ENCODE data around the gene UQCR10.
A peak's percentile ranks its signal among the peaks of the same experiment; 100 is the strongest.

The UQCR10 gene

DNA sequence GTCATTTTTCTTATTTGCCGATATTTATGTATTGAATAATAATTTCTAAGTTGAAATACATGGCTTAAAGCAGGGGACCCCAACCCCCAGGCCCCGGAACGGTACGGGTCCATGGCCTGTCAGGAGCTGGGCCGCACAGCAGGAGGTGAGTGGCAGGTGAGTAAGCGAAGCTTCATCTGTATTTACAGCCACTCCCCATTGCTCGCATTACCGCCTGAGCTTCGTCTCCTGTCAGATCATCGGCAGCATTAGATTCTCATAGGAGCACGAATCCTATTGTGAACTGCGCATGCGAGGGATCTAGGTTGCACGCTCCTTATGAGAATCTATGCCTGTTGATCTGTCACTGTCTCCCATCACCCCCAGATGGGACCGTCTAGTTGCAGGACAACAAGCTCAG is 4.9 kb upstream of the UQCR10 start:
- DNase-seq (ENCODE audit: low read depth in 1 of 2, low spot score in 1 of 2) = no peak

DNA sequence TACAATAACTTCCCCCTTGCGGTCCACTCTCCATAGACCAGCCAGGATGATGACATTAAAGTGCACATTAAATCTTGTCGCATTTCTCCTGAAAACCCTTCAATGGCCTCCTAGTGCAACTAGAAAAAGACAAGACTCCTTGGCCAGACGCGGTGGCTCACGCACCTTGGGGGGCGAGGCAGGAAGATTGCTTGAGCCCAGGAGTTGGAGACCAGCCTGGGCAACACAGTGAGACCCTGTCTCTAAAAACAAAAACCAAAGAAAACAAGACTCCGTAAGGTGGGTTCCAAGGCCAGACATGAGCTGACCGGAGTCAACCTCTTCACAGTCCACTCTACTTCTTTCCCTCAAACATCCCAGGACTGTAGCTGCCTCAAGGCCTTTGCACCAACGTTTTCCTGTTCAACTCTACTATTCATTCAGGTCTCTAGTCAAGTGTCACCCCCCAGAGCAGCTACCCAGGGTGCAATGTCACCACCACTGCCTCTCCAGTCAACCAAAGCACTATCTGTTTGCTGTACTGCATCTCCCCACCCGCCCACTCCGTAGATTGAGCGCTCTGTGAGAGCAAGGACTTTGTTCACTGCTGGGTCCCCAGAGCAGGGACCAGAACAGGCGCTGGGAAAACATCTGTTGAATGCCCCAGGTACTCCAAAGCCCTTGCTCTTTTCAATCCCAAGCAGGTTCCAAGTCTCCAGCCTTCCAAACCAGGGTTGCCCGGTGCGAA is 1.1 kb upstream of the UQCR10 start:
- no peak for DNase-seq (ENCODE audit: low read depth in 1 of 2, low spot score in 1 of 2)

DNA sequence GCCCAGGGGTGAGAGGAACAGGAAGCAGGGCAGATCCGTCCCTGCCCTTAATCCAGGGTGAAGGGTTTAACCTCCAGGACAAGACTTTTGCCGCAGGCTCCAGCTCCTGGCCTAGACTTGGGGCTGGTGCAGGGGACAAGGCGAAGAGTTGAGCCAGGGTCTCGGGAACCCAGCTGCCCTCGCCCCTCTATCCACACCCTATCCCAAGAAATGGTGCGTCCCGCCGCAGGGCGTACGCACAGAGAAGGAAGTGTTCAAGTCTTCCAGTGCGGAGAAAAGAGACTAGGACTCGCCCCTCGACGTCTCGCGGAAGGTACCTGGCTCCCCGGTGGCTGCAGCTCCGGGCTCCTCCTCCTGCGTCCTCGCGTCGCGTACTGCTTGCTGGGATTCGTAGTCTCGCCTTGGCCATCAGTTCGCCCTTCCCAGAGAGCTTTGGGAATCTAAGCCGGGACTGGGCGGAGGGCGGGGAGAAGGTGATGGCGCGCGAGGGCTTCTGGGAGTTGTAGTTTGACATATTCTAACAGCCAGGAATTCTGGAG is 468 bp upstream of the UQCR10 start, which contains the start of gene ZMAT5:
ZMAT5 (minus strand) TSS at position 376 of the 539 bp plus-strand sequence. CDS start 18,463 bp downstream, outside the sequence.
- peak; percentile 79 to 81 for DNase-seq (ENCODE audit: low read depth in 1 of 2, low spot score in 1 of 2)

DNA sequence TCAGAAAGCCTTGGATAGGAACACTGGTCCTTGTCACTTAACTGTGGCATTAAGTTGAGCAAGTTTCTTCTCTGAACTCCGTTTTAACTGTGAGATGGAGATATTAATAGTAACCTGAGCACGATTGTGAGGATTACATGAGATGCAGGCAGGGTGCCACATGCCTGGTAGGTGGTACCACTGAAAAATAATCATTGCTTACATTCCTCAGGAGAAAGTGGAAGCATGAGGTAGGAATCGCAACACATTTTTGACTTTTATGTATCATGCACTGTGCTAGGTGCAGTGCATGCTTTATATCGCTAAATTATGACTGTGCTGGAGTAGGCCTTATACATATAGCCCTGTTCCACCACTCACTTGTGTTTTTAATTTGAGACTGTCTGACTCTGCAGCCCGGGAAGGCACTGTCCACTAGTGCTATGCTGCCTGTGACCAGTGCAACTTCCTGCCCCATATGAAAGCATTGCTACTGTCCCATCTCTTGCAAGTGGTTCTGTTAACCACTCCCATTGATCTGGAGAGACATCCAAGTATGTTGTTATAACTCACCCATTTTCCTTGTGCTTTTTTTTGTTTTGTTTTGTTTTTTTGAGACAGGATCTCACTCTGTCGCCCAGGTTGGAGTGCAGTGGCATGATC is 1.0 kb downstream of the UQCR10 start:
- DNase-seq (ENCODE audit: low read depth in 1 of 2, low spot score in 1 of 2) = no peak

DNA sequence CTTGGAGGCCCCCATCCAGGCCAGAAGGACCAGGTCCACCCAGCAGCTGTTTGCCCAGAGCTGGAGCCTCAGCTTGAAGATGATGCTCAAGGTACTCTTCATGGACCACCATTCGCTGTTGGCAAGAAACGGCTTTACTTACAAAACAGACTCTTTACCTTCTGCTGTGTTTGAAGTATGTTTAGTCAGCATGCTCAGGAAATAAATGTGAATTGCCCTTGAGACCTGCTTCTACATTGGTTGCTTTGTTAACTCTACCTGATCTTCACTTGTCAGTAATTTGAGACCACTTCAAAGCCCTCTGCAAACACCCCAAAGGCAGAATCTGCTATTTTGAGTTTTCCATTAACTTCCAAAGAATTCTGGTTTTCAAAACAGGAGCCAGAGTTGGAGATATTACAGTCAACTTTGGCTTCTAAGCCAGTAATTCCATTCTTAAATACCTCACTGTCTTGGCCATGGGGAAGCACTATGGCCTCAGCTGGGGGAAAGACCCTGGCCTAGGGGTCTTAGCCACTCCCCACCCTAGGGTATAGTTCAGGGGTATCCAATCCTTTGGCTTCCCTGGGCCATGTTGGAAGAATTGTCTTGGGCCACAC is 2.7 kb downstream of the UQCR10 start:
- no peak for DNase-seq (ENCODE audit: low read depth in 1 of 2, low spot score in 1 of 2)

DNA sequence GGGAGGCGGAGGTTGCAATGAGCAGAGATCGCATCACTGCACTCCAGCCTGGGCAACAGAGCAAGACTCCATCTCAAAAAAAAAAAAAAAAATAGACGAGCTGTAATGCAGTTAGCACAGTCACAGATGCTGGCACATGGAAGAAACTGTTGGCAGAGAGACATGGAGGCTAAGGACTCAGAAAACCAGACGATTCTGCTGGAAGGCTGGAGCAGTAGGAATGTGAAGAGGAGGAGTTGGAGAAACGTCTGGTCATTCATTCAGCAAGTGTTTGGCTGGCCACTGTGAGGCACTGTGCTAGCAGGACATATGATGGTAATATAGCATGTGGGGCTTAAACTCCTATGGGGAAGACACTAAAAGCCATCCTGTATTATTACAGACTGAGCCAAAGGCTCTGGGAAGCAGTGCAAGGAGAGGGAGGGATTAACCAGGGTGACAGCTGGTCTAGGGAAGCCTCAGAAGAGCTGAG is 5.0 kb downstream of the UQCR10 start:
- DNase-seq (ENCODE audit: low read depth in 1 of 2, low spot score in 1 of 2) = no peak

DNA sequence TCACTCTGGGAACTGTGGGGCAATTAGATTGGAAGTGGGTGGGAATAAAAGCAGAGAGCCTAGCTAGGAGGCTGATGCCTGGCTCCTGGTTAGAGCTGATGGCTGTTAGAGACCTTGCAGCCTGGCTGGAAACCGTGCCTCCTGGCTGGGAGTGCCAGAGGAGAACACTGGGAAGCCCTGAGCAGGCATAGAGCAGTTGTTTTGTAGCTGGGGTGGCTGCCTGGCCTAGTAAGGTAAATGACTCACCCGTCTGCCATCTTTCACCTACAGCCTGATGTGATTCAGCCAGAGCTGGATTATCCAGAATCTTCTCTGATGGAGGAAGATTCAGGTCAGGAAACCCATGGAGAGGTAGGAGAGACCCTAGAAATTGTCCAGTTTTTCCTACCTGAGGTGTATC is 6.1 kb downstream of the UQCR10 start:
- DNase-seq (ENCODE audit: low read depth in 1 of 2, low spot score in 1 of 2) = no peak

DNA sequence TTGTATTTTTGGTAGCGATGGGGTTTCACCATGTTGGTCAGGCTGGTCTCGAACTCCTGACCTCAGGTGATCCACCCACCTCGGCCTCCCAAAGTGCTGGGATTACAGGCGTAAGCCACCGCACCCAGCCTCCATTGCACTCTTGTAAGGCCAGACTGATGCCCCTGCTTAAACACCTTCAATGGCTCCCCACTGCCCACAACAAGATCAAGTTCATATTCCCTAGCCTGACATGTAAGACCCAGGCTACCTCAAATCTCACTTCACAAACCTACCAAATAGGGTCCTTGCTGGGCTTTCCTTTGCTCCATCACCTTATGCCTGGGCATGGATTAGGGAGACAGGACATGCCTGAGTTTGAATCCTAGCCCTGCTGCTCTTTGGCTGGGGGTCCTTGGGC is 13.1 kb downstream of the UQCR10 start:
- no peak for DNase-seq (ENCODE audit: low read depth in 1 of 2, low spot score in 1 of 2)

DNA sequence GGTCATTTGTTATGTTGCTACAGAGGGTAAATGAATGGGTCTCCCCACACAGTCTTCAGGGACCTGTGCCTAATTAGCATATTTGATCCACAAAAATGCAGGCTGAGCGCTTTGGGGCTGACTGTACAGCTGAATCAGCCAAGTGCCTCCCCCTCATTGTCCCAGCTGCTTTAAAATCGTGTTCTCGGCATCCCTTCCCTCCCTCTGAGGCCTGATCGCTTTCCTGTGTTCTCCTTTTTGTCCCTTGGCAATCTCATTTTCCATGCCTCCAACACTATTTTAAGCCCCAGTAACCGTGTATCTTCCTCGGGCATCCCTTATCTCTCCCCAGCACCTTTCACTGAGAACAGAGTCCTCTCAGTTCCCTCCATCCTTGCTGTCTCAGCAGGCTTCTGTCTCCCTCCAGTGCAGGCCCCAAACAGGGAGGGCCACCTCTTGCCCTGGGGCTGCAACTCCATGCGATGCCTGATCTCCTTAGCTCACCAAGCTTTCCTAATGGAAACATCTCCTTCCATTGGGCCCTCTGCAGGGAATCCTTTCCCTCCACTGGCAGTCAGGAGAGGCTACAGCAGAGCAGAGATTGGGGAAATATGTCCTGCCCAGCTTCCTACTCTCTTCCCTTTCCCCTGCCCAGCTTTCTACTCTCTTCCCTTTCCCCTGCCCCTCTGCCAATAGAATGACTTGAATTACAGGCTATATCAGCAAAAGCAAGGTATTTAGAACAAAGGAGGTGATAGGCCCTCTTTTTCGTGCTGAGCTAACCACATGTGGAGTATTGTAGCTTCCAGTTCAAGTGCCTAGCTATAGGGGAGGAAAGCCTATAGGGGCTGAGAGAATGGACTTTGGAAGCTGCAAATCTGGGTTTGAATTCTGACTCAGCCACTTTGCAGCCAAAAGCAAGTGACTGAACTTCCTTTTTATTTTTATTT is 13.8 kb downstream of the UQCR10 start:
- DNase-seq (ENCODE audit: low read depth in 1 of 2, low spot score in 1 of 2) = no peak

DNA sequence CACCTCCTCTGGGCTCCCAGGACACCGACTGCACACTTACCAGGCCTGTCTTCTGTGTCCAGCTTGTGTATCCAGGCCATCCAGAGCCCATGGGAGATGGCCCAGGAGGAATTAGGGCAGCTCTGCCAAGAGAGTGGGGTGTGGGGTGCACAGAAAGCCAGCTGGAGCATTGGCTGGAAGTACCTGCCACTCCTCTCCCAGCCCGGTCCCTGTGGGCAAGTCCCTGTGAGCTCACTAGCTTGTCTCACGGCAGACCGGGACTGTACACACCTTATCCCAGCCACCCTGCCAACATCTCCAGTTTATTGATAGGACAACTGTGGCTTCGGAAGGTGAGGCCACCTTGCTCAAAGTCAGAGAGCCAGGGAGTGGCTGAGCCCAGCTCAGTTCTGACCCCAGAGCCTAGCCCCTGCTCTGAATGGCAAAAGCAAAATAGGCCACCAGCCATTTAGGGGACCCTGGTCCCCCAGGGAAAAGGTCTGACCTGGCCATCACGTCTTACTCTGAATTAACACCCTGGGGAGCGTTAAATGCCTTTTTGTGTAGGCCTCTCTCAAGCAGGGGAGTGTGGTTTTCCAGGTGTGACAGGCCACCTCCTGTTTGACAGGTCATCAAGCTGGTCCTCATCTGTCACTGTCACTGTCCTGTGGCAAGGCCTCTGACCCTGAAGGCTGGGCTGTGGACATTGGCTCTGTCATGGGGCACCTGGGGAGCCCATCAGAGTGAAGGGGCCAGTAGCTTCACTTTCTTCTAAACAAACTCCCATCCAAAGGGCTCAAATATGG is 15.1 kb downstream of the UQCR10 start:
- DNase-seq (ENCODE audit: low read depth in 1 of 2, low spot score in 1 of 2) = no peak

DNA sequence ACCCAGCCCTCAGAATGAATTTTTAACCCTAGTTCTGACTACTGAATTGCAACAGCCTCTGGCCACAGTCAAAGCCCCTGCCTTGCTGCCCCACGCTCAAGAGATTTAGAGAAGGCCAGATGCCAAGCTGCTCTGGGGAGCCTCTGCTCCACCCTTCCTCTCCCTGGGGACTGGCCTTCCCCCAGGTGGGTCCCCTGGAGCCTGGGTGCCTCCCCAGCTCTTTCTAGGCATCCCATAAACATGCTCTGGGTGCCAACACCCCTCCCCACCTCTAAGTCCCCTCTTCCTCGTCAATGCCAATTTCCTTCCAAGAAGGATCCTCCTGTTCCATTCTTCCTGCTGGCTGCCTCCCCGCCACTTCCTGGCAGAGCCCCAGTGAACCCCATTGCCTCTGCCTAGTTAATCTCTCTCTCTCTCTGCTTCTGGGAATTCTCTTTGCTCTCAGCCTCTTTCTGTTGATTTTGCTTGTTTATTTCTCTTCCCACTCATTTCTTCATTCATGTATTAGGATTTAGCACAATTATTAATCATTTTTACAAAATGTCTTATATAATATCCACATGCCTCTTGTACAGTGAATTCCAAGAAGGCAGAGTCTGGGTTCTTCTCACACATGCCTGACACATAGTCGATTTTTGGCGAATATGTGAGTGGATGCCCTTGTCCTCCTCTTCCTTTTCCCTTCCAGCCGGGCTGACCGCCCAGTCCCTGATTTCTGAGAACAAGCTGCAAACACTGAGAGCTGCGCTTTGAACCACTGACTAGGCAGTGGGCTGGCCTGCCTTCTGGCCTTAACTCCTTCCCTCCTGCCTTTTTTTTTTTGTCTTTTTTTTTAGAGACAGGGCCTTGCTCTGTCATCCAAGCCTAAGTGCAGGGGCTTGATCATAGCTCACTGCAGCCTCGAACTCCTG is 17.5 kb downstream of the UQCR10 start:
- no peak for DNase-seq (ENCODE audit: low read depth in 1 of 2, low spot score in 1 of 2)

DNA sequence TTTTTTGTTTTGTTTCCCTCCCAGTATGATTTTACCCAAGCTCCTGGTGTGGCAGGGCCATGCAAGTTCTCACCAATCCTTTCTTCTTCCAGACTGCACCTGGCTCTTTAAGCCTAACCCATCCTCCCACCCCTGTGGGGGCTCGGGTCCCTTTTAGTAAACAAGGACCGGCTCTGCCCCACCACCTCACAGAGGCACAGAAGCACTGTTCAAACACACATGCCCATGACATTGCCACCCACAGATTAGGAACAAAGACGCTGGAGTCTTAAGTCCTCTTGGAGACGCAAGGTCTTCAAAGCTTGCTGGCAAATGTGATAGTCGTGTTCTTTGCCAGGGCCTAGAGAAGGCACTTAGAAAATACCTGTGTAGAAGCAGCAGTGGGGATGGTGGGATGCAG is 18.9 kb downstream of the UQCR10 start:
- no peak for DNase-seq (ENCODE audit: low read depth in 1 of 2, low spot score in 1 of 2)

DNA sequence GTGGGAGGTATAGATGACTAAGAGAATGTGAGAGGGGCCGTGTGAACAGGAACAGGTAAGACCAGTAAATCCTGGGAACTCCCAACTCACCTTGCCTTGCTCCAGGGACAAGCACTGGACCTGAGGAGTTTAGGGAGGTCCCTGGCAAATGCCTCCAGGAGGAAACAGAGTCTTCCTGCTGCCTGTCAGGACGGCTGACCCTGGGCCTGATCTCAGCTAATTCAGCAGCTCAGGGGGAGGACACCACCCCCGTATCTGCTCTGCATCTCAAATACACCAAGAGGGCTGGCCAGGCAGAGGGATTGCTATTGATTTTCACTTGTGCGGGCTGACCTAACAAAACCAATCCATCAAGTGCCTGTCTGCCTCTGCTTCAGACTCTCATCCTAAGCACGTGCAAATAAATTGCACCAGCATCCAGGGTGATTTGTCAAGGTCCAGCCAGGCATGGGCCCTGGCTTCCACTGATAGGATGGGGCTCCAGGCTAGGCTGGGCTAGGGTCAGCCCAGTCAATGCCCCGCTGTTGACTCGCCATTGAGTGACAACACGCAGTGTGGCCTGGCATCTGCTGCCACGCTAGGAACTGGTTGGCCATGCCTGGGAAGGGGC is 20.3 kb downstream of the UQCR10 start:
- no peak for DNase-seq (ENCODE audit: low read depth in 1 of 2, low spot score in 1 of 2)

DNA sequence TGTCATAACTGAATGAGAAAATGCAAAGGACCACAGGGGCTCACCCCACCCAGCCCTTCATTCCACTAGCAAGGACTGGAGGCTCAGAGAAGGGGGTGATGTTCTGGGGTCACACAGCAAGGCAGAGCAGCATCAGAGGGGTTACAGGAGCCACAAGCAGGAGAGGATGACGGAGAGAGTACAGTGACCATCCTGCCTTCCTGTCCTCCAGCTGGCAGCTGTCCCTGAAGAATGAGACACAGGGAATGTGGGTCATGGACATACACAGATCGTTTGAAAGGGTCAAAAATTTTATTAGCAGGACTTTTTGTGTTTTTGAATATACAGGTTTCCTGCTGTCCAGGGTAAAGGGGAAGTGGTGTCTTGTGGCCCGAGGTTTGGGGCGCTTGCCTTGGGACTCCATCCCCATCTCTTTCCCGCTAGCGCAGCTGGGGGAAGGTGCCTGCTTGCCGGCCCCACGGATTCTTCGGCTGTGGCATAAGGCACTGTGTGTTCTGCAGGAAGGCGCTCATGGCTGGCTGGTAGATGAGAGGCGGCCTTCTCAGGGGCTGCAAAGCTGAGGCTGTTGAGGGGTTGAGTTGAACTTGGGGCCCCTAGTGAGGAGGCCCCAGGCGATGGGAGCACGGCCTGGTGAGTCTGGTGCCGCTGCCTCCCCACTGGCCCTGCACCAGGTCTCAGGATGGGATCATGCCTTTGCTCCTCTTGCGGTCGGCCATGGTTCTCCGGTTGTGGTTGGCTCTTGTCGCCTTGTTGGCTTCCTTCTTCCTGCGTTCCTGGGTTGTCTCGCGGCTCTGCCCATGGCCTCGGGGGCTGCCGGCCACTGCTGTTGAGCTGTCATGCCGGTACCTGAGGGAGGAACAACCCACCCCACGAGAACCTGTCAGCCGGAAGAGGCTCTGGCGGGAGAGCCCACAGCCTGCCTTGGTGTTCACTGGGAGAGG is 21.4 kb downstream of the UQCR10 start:
- DNase-seq (ENCODE audit: low read depth in 1 of 2, low spot score in 1 of 2) = no peak

DNA sequence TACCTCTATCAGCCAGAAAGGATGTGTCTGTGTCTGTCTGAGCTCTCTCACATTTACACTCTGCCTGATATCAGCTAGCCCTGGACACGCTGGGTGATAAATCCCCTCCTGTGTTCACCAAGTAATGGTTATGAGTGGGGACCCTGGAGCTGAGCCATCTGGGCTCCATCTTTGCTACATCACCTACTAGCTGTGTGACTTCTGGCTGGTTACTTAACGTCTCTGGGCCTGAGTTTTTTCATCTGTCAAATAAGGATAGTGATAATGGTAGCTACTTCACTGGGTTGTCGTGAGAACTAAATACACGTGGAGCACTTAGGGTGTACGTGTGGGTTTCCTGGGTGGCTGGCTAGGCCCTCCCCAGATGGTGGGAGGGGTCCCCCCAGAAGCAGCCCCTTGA is 22.9 kb downstream of the UQCR10 start:
- no peak for DNase-seq (ENCODE audit: low read depth in 1 of 2, low spot score in 1 of 2)

DNA sequence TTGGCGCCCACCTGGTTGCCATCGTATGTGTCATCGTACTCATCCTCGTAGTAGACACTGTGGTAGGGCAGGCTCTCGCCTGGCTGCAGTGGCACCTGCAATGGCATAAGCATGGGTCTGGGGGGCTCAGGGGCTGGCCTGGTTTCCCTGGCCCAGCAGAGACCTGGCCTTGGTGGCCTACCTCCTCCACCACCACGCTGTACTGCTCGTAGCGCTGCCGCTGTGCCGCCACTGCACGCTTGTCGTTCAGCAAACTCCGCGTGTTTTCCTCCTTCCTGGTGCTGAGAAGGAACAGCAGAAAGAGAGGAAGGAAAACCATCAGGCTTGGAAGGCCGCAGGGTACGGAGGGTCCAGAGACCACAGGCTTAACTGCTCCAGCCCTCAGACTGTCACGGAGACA is 26.2 kb downstream of the UQCR10 start:
- DNase-seq (ENCODE audit: low read depth in 1 of 2, low spot score in 1 of 2) = no peak

DNA sequence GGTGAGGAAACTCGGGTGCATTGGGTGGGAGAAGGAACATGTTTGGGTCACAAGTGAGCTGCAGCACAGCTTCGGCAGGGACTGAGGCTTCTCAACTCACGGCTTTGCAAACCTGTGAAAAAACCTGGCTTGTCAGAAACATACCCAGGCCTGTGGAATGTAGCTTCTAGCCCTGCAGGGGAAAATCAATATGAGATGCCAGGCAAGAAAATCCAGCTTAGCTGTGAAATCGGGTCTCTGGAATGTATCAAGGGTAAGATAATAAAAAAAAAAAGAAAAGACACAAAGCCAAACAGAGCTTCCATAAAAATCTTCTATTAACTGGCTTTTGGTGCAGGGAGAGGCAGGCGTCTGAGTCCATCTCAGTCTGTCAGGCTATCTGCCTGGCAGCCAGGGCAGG is 28.5 kb downstream of the UQCR10 start:
- DNase-seq (ENCODE audit: low read depth in 1 of 2, low spot score in 1 of 2) = no peak

DNA sequence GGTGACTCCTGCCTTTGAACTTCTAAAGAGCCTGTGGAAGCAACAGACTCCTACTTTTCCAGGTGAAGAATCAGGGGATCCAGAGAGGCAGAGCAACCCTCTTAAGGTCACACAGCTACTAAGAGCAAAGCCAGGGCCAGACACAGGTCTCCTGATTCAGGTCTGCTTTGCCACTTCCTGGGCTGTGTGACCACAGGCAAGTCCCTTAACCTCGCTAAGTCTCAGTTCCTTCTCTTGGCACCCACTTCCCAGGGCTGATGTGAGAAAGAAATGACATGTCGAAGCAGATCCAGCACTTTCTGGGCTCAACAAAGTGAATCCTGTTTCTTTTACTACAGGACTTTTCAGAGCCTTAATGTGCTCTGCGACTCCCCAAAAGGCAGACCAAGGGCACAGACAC is 30.2 kb downstream of the UQCR10 start:
- DNase-seq (ENCODE audit: low read depth in 1 of 2, low spot score in 1 of 2) = no peak
